IMR-90 (cell line): ENCODE results near the gene CCDC33. TPM values are rescaled to one million over a fixed set of nuclear protein-coding genes. Genes with fewer than 3 reads are reported as not detected.

Experiments used
- ATAC-seq: fragments of 200-7000 bp; cut with Tn5 transposase; 2 replicates; pipeline ENCODE4 v1.9.1; 2020; ENCODE audit warnings: low read depth, mild to moderate bottlenecking, moderate library complexity
- BruUV-seq: library from RNA; stranded (reverse); fragments of 400-500 nt; replicated peaks from 2 replicates; lab custom pipeline; 2021; lab: Mats Ljungman, UMichigan
- CTCF ChIA-PET: fragments of 300-600 bp; formaldehyde crosslinking; extraction: SDS; loops from one replicate; lab custom pipeline; 2021; ENCODE audit warnings: antibody characterized with exemption; lab: Yijun Ruan, JAX
- POLR2A ChIA-PET: fragments of 300-600 bp; sonication (Branson Sonifier 250); formaldehyde crosslinking; loops from one replicate; lab custom pipeline; 2022; ENCODE audit warnings: antibody characterized with exemption; ENCODE audit not compliant: unreplicated experiment; lab: Charles Lee
- DNase-seq: peaks from one replicate; pipeline ENCODE4 v3.0.0; 2013
- H2AFZ ChIP-seq: replicated peaks from 2 replicates; pipeline ENCODE3; 2013; ENCODE audit warnings: low read length, mild to moderate bottlenecking; ENCODE audit not compliant: poor library complexity
- H2AK5ac ChIP-seq: 2 replicates; pipeline ENCODE4 v1.6.1; 2013; ENCODE audit warnings: low read depth, low read length, inconsistent platforms
- H2AK9ac ChIP-seq: replicated peaks from 2 replicates; pipeline ENCODE3; 2013; ENCODE audit warnings: mild to moderate bottlenecking, low read depth, low read length, moderate library complexity; ENCODE audit not compliant: poor library complexity
- H2BK120ac ChIP-seq: 2 replicates; pipeline ENCODE4 v1.6.1; 2013; ENCODE audit warnings: low read depth, low read length, inconsistent platforms
- H2BK15ac ChIP-seq: 3 replicates; pipeline ENCODE4 v1.6.1; 2013; ENCODE audit warnings: low read depth, low read length, inconsistent platforms
- H2BK20ac ChIP-seq: 2 replicates; pipeline ENCODE4 v1.6.1; 2013; ENCODE audit warnings: low read depth, mild to moderate bottlenecking, inconsistent platforms, low read length, moderate library complexity
- H2BK5ac ChIP-seq: 2 replicates; pipeline ENCODE4 v1.6.1; 2013; ENCODE audit warnings: mild to moderate bottlenecking, low read depth, low read length, inconsistent platforms; ENCODE audit not compliant: poor library complexity, severe bottlenecking
- H3K14ac ChIP-seq: replicated peaks from 2 replicates; pipeline ENCODE4 v1.6.1; 2013; ENCODE audit warnings: low read depth, low read length, inconsistent platforms
- H3K18ac ChIP-seq: 2 replicates; pipeline ENCODE4 v1.6.1; 2013; ENCODE audit warnings: low read depth, low read length, control low read depth
- H3K23ac ChIP-seq: 2 replicates; pipeline ENCODE4 v1.6.1; 2013; ENCODE audit warnings: low read depth, low read length, inconsistent platforms
- H3K27ac ChIP-seq: 2 replicates; pipeline ENCODE4 v1.5.1; 2013; ENCODE audit warnings: mild to moderate bottlenecking, control low read depth, low read length; ENCODE audit not compliant: insufficient read depth
- H3K27me3 ChIP-seq: 2 replicates; pipeline ENCODE4 v1.6.1; 2013; ENCODE audit warnings: low read length; ENCODE audit not compliant: control insufficient read depth, insufficient read depth
- H3K36me3 ChIP-seq: 2 replicates; pipeline ENCODE4 v1.6.1; 2013; ENCODE audit warnings: low read length, mixed read lengths; ENCODE audit not compliant: control insufficient read depth, insufficient read depth
- H3K4ac ChIP-seq: 2 replicates; pipeline ENCODE4 v1.6.1; 2013; ENCODE audit warnings: low read depth, low read length, inconsistent platforms
- H3K4me1 ChIP-seq: 2 replicates; pipeline ENCODE4 v1.6.1; 2013; ENCODE audit warnings: low read length, mixed read lengths; ENCODE audit not compliant: control insufficient read depth, insufficient read depth
- H3K4me2 ChIP-seq: 2 replicates; pipeline ENCODE4 v1.6.1; 2013; ENCODE audit warnings: low read depth, mild to moderate bottlenecking, control low read depth, low read length, moderate library complexity
- H3K4me3 ChIP-seq: 2 replicates; pipeline ENCODE4 v1.5.1; 2013; ENCODE audit warnings: low read depth, mild to moderate bottlenecking, control low read depth, low read length, moderate library complexity; ENCODE audit not compliant: insufficient read depth
- H3K56ac ChIP-seq: 2 replicates; pipeline ENCODE4 v1.6.1; 2013; ENCODE audit warnings: low read length, inconsistent platforms; ENCODE audit not compliant: insufficient read depth; ENCODE audit errors: extremely low read depth
- H3K79me1 ChIP-seq, 2 experiments: 2 replicates each; pipeline ENCODE4 v1.6.1; 2013; ENCODE audit warnings: low read length in 2 of 2, inconsistent platforms in 1 of 2, low read depth in 1 of 2
- H3K9ac ChIP-seq: 2 replicates; pipeline ENCODE4 v1.6.1; 2013; ENCODE audit warnings: low read depth, low read length, control low read depth
- H3K9me1 ChIP-seq: 2 replicates; pipeline ENCODE4 v1.6.1; 2013; ENCODE audit warnings: low read length, inconsistent platforms; ENCODE audit not compliant: insufficient read depth
- H3K9me3 ChIP-seq: 2 replicates; pipeline ENCODE4 v1.6.1; 2013; ENCODE audit warnings: low read length; ENCODE audit not compliant: control insufficient read depth, insufficient read depth
- H4K20me1 ChIP-seq: 2 replicates; pipeline ENCODE4 v1.6.1; 2013; ENCODE audit warnings: low read length, inconsistent platforms; ENCODE audit not compliant: insufficient read depth
- H4K5ac ChIP-seq: 2 replicates; pipeline ENCODE4 v1.6.1; 2013; ENCODE audit warnings: mild to moderate bottlenecking, low read depth, low read length, control low read depth
- H4K8ac ChIP-seq, 2 experiments: 2 replicates each; pipeline ENCODE4 v1.6.1; 2013; ENCODE audit warnings: low read depth in 2 of 2, low read length in 2 of 2, control low read depth in 1 of 2, inconsistent platforms in 1 of 2
- H4K91ac ChIP-seq: 2 replicates; pipeline ENCODE4 v1.6.1; 2013; ENCODE audit warnings: low read depth, low read length, inconsistent platforms; ENCODE audit not compliant: insufficient read depth
- CEBPB ChIP-seq: IDR thresholded peaks from 2 replicates; pipeline ENCODE4 v1.6.1; 2012; ENCODE audit warnings: low read depth, low read length, improper control_type of control experiment
- ELK1 ChIP-seq: fragments of 150-350 bp; IDR thresholded peaks from 2 replicates; pipeline ENCODE4 v1.6.1; 2016; ENCODE audit warnings: low read depth, mild to moderate bottlenecking, low read length, moderate library complexity, borderline replicate concordance
- WGBS, 2 experiments: methylation state at CpG; one replicate each; pipeline versions ENCODE4 v1.1.5 to v1.1.7; 2013; ENCODE audit warnings: missing lambda C conversion rate in 2 of 2; ENCODE audit not compliant: insufficient read length in 1 of 2; ENCODE audit errors: extremely low coverage in 2 of 2; 5-methylcytosine and 5-hydroxymethylcytosine counted together
- dilution Hi-C: fragments of 300-500 bp; cut with HindIII; formaldehyde crosslinking; loops from one replicate; pipeline ENCODE4 v1.14.3; 2018; ENCODE audit warnings: low sequenced_read_pairs; ENCODE audit not compliant: unreplicated experiment
- in situ Hi-C: fragments of 300-500 bp; cut with MboI; formaldehyde crosslinking; loops from 3 replicates; pipeline ENCODE4 v1.14.3; 2019; ENCODE audit warnings: low sequenced_read_pairs, inconsistent platforms, mixed read lengths
- intact Hi-C: fragments of 100-400 bp; cut with micrococcal nuclease; formaldehyde crosslinking; loops from 2 replicates; pipeline ENCODE4 v1.10.0; 2022
- polyA plus RNA-seq, 3 experiments: library from polyadenylated mRNA; depleted of rRNA; stranded (reverse); fragments of >200 nt; gene quantifications; 2 replicates each; pipeline ENCODE4 v1.2.3, GENCODE V29; 2012; ENCODE audit warnings: low replicate concordance in 1 of 3
- total RNA-seq: library from RNA; depleted of rRNA; stranded (reverse); fragments of >200 nt; gene quantifications from 2 replicates; pipeline ENCODE4 v1.2.3, GENCODE V29; 2012

CCDC33 gene
- total and polyA plus RNA-seq, 2 of the 4 experiments (the other 2 are of a cell fraction) = not detected

- no peak overlapping the region for H3K56ac ChIP-seq
- H2BK120ac ChIP-seq = no peak overlapping the region
- peaks cover 17% of the 10 kb centered on the region; the same call in 1 of the 2 replicates for H3K9me1 ChIP-seq
- no peaks in the 10 kb centered on the region for H3K79me1 ChIP-seq
- intact Hi-C loops (no loop called here), in situ Hi-C loops (no loop called here), dilution Hi-C loops (no loop called here)
- no peak overlapping the region for H3K27ac ChIP-seq
- H2AK9ac ChIP-seq = peak overlapping the region; percentile 13
- H2AK5ac ChIP-seq = no peak overlapping the region
- H4K20me1 ChIP-seq = no peaks in the 10 kb centered on the region
- H4K91ac ChIP-seq = no peak overlapping the region
- no peak overlapping the region for H2BK20ac ChIP-seq
- no peak overlapping the region for H2BK15ac ChIP-seq
- no peaks in the 10 kb centered on the region for H3K36me3 ChIP-seq
- ChIA-PET POLR2A (no interaction called here), CTCF (no interaction called here)
- no peak overlapping the region for H4K8ac ChIP-seq
- peak; percentile 25; the same call in 1 of the 2 replicates for ATAC-seq
- H3K4me2 ChIP-seq = no peak overlapping the region
- TF ChIP-seq ELK1 (no peak), CEBPB (peak; percentile 27; the same call in 1 of the 2 replicates)
- no peak overlapping the region for H3K9ac ChIP-seq
- WGBS, 2 experiments = 84% methylated on average over 2 of the region's 9 CpGs; no CpG with 5 or more reads in 1 of the 2 experiments
- no peak overlapping the region for H3K18ac ChIP-seq
- H2AFZ ChIP-seq = peak overlapping the region; percentile 67
- H3K4me1 ChIP-seq = peaks cover 2% of the 10 kb centered on the region; the same call in 1 of the 2 replicates
- no peak overlapping the region for H3K4ac ChIP-seq
- no peak overlapping the region for H3K4me3 ChIP-seq
- H3K23ac ChIP-seq = no peak overlapping the region
- H3K9me3 ChIP-seq = no peaks in the 10 kb centered on the region
- DNase-seq = peak; percentile 37
- BruUV-seq = no TSS peak
- H2BK5ac ChIP-seq = no peak overlapping the region
- peaks cover 25% of the 10 kb centered on the region for H3K27me3 ChIP-seq
- no peak overlapping the region for H4K5ac ChIP-seq
- H3K14ac ChIP-seq = no peak overlapping the region
Measured at GRCh38 chr15:74336061-74337005, 100.2 kb downstream of the CCDC33 start.
